GM19239 (cell line): Measurements from ENCODE around the gene YIPF1.

ENCODE experiments used
- DNase-seq: peaks from one replicate; pipeline ENCODE4 v3.0.0; 2011; ENCODE audit warnings: low spot score; ENCODE audit not compliant: insufficient read length
- FAIRE-seq: peaks from 2 replicates; lab custom pipeline; 2011; peaks lifted over from hg19 to GRCh38; lab: Jason Lieb, UNC

The YIPF1 gene

DNA sequence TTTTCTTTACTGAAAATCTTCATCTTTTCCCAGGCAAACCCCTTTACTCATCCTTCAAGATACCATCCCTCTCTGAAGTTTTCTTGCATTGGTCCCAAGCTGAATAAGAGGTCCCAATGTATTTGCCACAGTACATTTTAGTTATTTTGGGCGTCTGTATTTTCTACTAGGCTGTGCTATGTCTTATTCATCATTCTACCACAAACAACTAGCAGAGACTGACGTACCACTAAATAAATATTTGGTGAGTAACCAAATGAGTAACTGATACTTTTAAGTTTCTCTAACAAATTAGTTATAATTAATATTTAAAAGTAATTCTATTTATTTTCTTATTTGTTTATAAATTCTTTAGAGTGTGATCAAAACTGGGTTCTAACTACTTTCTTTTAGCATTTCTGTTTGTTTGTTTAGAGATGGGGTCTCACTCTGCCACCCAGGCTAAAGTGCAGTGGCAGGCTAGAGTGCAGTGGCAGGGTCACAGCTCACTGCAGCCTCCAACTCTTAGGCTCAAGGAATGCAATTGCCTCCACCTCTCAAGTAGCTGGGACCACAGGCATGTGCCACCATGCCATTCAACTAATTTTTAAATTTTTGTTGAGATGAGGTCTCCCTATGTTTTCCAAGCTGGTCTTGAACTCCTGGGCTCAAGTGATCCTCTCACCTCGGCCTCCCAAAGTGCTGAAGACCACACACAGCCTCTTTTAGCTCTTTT is 84.6 kb downstream of the YIPF1 start:
- FAIRE-seq (no peak), DNase-seq (no peak)

DNA sequence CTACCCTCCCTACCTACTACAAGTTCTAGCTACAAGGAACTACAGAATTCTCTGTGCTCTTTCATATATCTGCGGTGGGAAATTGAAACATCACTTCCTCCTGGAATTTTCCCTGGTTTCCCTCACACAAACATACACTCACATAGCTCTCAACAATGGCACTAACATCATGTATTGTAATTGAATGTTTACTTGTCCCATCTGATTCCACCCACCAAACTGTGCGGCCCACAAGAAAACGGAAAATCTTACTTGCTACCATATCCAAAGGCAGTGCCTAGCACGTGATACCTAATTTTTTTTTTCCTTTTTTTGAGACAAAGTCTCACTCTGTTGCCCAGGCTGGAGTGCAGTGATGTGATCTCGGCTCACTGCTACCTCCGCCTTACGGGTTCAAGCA is 85.4 kb downstream of the YIPF1 start:
- no peak for DNase-seq
- no peak for FAIRE-seq
